NCI-H774 (cell line): Measurements from ENCODE around the gene POU6F2.
"Not testable (repeated sequence)": the region's sequence is repeated elsewhere in the genome, so short reads cannot be mapped to it uniquely, and the experiment has no call there.

Experiments
- DNase-seq: peaks from one replicate; lab custom pipeline; 2025; lab: John Stamatoyannopoulos, UW

The POU6F2 gene

DNA sequence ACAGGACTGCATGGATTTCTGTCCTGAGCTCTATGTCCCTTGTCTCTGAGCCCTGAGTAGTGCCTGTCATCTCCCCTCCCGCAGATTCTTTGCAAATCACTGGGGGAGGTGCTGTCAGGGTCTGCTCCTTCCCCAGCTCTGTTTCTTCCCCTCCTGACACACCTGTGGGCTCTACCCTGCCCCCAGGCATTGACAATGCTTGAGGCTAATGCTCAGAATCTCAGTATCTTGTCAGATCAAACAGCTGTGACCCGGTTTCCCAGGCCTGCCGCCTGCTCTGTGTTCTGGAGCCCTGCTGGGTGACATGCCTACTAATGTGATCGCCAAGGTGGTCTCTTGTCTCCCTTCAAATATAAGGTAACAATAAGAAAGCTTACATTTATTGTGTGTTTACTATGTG is 209.0 kb downstream of the POU6F2 start:
- DNase-seq: no peak

DNA sequence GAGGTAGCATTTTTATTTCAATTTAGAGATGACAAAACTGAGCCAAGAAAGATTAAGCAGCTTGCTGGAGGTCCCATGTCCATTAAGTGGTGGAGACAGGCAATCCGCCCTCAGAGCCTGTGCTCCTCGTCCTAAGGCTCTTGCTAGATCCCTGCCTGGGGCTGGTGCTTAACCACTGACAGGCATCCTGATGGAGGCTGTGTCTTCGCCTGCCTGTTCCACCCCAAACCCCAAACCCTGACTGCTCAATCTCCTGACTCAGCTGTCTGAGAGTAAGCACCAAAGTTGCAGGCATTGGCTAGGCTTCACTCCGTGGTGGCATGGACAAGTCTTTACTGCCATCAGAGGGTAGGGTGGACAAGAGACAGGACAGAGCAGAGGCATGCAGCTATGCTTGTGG is 209.4 kb downstream of the POU6F2 start:
- DNase-seq: no peak

DNA sequence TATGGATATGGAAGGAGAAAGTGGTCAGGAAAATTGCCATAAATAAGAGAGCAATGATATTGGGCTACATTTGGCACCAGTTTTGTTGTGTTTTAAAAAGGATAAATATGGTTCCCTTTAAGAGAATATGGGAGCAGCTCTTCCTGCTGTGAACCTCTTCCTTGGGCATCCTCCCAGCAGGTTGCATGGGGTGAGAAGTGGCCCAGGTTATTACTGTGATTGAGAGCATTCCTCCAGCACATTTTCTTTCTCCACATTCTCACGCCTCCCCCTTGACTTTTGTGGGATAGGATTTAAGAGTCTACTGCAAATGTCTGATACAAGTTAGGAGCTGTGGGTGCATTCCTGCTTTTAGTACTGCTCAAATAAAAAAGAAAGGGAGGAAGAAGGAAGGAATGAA is 214.8 kb downstream of the POU6F2 start:
- DNase-seq: no peak

DNA sequence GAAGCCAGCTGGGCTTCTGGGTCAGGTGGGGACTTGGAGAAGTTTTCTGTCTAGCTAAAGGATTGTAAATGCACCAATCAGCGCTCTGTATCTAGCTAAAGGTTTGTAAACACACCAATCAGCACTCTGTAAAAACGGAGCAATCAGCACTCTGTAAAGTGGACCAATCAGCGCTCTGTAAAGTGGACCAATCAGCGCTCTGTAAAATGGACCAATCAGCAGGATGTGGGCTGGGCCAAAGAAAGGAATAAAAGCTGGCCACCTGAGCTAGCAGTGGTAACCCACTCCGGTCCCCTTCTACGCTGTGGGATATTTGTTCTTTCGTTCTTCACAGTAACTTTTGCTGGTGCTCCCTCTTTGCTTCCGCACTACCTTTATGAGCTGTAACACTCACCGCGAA is 216.7 kb downstream of the POU6F2 start:
- DNase-seq: not testable (repeated sequence)

DNA sequence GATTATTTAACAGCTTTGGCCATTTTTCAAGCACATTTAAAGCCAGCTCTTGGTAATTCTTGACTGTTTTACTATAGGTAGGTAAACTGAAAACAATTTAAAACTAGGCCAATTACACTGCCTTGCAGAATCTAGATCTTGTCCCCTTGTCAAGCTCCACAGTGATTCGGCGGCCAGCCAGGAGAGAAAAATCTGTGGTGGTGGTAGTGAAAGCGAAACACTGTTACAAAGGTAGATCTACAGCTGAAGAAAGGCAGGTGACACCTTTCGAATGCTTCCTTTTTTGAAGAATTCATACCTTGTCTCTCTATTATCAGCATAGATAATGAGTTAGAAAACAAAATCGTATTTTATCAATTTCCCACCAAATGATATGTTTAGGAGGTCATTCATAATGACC is 218.3 kb downstream of the POU6F2 start:
- DNase-seq: no peak

DNA sequence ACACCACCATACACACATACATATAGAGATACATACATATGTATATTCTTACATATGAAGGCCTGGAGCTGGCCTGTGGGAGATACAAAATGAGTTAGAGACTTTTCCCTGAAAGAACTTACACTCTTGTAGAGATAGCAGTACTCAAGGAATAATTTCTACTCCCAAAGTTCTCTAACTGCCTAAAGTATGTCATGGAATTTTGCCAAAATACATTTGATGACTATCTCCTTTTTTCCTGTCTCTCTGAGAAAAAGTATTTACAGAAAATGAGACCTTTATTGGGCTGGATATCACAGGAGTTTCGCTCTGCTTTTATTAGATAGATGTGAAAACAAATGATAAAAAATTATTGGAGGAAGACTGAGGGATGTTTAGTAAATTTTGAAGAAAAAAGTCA is 220.1 kb downstream of the POU6F2 start:
- DNase-seq: no peak

DNA sequence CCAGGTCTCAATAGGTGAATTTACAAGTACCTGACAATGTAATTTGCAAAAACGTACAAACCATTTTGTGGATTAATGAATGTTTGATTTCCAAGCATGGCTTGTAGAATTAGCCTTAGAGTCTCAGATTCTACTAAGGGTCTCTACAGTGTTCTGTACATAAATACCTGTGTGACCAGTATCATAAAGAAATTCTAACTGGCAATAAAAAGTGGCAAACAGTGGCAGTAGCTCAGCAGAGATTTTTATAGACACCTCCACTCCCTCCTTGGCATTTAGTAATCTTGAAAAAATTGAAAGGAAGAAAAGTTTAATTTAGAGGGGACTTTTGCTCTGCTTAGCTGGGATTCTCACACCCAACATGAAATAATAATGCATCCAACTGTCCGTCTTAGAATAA is 220.8 kb downstream of the POU6F2 start:
- no peak for DNase-seq

DNA sequence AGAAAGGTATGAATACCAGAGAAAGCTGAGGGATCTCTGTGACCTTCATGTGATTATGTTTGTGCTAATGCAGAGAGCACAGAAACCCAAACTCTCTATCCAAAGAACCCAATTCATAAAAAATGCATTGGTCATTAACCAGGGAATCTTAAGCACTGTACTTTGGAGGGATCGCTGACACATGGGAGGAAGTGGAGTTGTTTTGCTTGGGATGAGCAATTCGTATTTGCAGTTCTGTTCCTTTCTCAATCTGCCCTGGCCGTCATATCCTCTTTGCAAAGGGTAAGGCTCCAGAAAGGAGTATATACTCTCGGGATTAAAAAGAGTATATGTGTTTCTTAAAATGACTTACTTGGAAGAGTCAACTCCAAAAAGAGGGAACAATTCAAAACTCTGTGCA is 221.3 kb downstream of the POU6F2 start:
- DNase-seq: no peak

DNA sequence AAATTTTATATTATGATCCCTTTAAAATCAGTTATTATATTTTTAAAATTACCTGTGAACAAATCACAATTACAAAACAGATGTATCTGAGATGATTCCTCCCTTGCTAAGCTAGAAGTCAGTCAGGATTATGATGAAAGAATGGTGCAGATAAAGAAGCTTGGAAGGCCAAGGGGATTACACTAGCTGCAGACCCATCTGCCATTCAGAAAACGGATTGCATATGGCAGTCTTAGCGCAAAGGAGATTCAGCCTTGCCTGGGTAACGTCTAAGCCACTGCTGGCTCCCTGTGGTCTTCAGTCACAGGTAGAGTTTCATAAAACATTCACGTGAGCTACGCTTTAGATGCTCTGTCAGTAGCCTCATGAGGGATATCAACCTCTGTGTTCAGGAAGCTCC is 222.2 kb downstream of the POU6F2 start:
- no peak for DNase-seq

DNA sequence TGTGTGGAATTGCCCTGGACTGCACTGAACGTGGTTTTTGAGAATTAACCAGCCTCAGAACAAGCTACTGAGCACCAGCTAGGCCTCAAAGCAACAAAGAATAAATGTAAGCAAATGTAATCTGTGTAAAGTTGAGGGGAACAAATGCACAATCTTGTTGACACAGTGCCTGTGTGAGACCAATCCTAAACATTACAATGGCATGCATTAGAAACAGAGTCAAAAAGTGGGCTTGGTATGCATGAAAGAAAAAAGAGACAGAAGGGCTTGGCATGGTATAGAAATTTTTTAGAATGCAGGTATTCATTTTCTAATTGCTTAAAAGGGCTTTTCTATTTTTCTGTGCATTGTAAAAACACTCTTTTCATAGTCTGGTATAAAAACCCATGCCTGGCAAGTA is 224.3 kb downstream of the POU6F2 start:
- DNase-seq: no peak

DNA sequence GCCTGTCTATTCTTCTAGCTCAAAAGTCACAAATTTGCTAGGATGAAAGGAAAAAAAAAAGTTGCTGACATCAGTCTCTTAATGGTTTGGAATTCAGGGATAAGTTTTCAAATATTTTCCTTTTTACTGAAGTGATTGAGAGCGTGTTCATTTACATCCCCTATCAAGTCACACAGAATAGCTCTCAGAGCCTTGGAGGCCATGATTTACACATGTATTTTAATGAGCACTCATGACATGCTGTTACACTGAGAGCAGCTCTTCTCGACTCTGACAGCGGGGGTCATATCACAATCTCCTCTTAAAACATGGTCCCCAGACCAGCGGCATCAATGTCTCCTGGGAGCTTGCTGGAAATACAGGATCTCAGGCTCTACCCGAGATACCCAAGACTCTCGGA is 232.7 kb downstream of the POU6F2 start:
- DNase-seq: no peak

DNA sequence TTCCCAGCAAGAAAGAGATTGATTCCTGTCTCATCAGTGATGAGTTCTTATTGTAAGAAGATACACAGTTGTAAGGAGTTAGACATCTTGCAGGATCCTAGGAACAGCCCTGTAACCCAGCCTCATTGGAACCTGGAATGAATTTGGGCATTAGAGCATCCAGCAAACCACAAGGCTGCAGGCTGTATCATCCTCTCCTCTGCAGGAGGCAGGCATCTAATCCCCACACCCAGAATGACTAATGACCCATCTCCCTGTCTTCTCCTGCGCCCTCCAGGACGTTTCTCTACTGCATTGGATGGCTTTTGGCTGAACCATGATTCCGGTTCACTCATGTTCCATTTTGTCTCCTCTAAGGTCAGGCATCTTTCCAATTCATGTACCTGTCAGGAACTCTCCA is 233.9 kb downstream of the POU6F2 start:
- DNase-seq: no peak

DNA sequence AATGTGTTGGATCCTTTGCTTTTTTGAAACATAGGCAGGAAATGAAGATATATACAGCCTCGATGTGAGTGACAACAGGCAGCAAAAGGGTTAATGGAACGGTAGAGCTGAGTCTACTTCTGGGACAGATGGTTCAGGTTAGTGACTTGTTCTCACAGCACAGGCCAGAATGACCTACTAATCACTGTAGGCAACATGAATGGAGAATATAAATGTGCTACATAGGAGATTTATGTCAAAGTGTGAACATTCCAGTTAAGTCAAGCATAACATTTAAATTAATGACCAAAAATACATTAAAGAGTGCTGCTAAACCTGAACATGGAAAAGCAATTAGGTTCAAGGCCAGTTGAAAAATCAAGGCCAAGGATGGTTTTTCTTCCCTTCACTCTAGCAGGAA is 235.2 kb downstream of the POU6F2 start:
- DNase-seq: no peak

DNA sequence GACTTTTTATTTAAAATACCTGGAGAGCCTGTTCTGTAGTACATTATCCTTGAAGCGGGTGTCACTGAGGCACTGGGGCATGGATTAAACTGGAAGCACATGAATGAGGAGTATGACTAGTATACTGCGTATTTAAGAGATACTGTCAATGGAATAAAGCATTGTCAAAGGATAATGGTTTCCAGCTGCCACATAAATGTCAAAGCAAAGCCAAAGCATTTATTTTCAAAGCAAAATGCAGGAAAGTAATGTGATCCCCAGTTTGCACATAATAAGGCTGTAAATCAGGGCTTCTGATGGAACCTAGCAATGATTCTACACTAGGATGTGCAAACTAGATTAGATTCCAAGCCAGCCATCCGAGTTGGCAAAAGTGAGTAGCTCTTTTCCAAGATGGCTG is 240.1 kb downstream of the POU6F2 start:
- no peak for DNase-seq

DNA sequence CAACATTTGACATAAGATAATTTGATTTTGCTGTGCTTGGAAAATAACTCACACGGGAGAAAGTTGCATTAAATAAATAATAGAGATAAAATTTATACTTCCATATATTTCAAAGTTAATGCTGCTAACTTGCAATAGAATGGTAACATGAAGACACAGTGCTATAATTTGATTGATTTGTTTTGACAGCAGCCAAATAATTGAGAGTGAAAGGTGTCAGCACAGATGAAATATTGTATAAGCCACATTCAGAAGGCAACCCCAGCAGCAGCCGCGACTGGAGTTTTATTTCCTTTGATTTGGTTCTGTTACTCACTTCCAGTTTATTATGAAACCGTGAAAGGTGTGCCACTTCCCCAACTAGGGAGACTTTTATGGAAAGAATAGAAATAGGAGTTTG is 242.2 kb downstream of the POU6F2 start:
- no peak for DNase-seq

DNA sequence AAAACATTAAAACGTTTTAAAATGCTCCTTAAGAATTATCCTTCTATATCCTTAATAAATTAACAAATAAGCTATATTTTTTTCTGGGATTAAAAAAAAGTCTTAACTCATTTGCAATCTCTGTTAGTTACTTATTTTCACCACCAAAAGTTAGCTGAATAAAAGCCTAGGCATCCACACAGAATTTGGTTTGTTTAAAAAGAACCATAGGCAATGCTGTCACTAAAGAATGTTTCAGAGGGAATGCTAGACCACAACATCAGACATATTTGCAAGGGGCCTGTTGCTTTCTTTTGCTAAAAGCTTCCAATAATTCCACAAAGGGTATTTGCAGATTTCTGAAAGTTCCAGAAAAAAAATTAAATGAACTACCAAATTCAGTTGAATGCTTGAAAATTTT is 244.2 kb downstream of the POU6F2 start:
- no peak for DNase-seq

DNA sequence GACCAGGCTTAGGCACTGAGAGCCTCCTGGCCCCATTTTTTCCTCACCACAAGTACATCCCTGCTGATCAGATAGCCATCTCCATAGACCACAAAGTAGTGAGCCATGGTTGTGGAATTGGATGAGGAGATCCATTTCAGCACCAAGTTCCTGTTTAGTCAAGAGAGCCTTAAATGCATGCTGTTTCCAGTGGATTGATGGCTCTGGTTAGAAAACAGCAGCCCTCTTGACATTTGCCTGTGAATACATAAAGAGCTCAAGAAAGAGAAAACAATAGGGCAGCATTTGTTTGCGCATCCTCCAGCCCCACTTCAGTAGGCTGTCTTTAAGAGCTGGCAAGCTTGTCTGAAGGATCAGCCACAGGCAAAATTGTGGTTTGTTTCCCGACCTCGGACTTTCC is 251.2 kb downstream of the POU6F2 start:
- no peak for DNase-seq

DNA sequence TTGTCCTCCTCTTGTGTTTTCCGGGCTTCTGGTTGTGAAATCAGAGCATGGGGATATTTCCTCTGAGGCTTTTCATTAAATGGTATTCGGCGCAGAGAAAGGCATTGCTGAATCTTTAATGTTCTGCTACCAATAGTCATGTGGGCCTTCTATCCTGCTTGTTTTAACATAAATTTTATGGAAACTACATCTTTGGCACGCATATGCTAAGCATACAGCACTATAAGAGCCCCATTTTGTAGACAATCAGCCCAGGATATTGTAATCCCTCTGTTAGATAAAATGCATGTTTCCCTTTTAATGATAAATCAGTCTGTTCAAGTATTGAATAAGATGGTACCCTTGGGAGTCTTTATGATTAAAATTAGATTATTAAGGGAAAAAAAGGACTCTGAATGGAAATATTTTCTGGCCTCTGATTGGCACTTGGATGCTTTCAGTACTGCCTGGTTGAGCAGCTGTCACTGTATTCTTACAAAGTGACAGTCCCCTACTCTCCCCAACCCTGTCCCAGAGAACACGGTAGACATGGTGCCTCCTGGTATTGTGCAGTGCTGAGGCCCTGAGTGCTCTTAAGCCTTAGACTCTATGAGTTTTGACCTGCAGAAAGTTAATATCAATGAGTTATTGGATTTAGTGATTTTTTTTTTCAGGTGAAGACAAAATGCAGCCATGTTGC is 256.3 kb downstream of the POU6F2 start:
- DNase-seq: no peak

DNA sequence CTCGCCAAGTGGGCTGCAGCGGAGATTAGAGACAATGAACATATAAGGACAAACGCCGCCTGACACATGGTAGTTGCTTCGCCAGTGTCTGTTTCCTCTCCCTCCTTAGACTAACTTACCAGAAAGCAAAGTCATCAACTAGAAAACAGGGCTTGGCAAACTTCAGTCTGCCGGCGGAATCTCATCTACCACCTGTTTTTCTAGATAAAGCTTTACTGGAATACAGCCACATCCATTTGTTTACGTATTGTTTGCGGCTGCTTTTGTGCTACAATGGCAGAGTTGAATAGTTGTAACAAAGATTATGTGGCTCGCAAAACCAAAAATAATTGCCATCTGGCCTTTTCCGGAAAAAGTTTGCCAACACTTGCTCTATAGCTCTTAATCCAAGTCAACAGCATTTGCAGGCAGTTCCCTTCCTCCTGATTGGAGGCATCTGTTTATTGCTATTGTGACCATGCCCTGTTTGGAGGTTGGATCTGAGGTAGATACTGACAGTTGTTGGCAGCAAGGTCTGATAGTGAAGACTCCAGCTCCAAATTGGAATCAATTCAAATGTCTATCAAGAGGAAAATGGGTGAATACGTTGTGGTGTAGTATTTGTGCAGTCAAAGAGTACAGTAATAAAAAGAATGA is 260.6 kb downstream of the POU6F2 start:
- DNase-seq: no peak

DNA sequence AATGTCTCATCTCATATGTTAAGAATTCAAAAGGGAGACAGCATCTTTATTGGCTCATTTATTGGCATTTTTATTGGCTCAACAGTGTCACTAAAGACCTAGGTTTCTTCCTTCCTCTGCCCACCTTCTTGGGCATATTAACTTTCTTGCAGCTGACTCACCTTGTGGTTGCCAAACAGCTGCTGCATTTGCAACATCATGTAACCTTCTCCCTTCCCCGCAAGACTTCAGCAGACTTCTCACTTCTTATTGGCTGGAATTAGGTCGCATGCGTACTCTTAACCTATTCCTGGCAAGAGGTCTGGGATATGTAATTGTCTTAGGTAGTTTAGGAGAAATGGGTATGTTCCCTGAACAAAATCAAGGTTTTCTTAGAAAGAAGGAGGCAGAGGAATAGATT is 263.2 kb downstream of the POU6F2 start:
- DNase-seq: no peak

DNA sequence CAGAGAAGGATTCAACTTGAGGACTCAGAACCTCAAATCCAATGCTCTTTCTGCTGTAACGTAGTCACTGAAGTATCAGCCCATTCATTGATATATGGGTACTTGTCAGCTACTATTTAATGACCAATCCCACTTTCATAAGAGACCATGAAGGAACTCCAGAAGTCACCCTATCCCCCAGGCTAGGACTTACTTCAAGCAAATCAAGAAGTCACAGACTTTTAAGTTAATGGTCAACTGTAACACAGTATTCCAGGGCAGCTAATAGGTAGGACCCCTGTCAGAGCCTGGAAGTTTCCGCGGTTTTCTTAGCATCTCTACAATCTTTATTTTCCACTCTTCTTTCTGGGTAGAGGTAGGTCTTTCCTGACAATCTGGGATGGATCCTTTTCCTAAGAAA is 269.9 kb downstream of the POU6F2 start:
- DNase-seq: no peak

DNA sequence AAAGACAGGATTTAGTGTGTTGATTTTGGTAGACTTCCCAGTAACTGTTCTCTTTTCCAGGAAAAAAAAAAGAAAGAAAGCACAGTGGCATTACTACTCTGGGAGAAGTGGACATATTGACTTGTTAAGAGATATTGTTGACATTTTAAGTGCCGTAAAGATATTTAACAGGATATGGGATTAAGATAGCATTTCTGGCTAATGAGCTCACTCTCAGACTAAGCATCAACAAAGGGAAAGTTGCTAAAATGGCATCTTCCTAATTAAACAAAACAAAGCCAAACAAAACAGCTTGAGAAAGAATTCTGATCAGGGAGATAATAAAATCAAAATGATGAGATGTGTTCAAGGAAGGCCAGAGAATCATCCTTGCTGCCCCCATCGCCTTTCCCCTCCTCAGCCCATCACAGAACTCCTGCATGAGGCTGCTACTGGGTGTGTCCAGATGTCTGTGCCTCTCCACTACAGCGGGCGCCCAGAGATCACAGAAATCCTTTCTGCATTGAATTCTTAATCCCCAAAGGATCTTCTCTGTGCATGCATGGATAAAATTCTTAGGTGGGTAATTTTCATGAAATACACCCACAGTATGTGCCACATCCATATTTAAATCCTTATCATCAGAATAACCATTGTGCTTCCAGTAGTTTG is 270.5 kb downstream of the POU6F2 start:
- DNase-seq: no peak

DNA sequence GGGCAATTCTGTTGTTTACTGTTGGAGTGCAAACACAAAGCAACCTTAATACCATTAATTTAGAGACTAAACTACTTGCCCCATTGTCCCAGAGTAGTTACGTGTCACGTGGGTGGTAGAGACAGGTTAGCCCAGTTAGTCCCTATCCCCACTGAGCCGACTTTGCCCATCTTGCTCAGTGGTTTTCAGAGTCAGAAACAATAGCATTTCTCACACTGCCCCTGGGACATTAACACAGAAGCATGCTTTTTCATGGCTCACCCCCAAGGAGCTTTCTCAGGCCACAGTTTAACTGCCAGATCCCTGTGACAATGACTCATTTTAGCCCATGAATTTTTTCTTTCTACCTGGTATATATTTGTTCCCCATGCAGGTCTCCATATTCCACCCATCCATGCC is 271.0 kb downstream of the POU6F2 start:
- DNase-seq: no peak

DNA sequence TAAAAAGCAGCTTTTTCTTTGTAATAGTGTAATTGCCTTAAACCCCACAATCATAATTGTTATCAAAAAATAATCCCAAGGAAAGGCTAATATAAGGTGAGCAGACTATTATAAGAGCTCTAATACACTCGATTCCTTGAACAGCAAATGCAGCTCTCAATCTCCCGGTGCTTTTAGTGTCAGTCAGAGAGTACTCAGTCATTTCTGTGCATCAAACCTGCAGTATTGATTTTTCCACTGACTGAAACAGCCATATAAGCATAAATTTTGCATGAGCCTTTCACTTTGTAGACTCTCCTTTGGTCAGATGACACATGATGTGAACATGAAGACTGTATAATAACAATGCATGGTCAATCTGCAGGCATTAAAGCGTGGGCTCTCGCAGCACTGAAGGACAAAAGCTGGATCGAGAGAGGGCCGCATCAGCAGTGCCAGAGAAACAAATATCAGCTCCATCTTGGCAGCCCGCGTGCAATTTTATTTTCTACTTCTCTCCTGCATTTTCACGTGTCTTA is 272.0 kb downstream of the POU6F2 start:
- no peak for DNase-seq
